ENCODE results near the gene ZNFX1. TPM values are rescaled to one million over a fixed set of nuclear protein-coding genes. Genes with fewer than 3 reads are reported as not detected.
A peak's percentile ranks its signal among the peaks of the same experiment; 100 is the strongest.

The ZNFX1 gene
- total RNA-seq, 1 donor from 2014 or later: 6.9 TPM

DNA sequence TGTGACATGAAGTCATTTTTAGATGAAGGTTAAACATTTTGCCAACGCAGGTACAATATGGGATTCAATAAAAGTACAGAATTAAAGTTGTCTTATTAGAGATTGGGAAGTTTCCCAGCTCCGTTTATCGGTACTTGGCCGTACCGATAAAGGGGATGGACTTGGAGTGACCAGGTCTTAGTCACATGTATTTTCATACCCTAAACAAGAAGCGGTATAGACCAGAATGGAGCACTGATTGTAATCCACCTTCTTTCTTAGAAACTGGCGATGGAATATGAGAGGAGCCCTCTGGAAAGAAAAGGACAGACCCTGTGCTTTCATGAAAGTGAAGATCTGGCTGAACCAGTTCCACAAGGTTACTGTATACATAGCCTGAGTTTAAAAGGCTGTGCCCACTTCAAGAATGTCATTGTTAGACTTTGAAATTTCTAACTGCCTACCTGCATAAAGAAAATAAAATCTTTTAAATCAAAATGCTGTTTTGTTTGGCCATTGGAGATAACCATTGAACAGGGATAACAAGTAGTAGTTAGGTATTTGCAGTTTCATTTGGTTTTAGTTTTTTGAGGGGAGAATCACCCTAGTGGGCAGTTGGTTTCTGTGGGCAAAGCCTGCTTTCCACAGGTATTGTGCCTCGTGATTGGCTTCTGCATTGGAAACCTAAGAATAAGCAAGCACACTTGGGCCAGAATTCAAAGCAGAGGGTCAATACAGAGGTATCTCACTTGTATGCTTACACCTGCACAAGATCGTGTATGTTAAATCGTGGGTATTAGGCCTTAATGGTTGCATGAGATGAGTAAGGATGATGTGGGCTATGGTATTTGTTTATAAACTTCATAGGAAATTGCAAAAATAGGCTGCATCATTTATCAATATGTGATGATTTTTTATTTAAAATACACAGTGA lies 11.2 kb upstream of the ZNFX1 start:
- Histone ChIP-seq H3K27me3 (no peaks in the 10 kb centered on the region), H3K9me3 (ENCODE audit: low read depth) (no peaks in the 10 kb centered on the region), H3K36me3 (peaks cover 19% of the 10 kb centered on the region), H3K4me3 (no peak overlapping the region), H3K4me1 (peaks cover 29% of the 10 kb centered on the region), H3F3A (ENCODE audit: low read depth) (peaks cover 90% of the 10 kb centered on the region), H2AFZ (replicated peaks) (no peak overlapping the region), H4K20me1 (ENCODE audit: low read depth) (peaks cover 83% of the 10 kb centered on the region), H3K79me2 (ENCODE audit: low read depth) (peaks cover 54% of the 10 kb centered on the region), H3K9ac (no peak overlapping the region), H3K27ac (peak overlapping the region; percentile 4), H3K4me2 (no peak overlapping the region)
- H3K4me1 Mint-ChIP-seq: peaks cover 7% of the 10 kb centered on the region
- H3K27me3 Mint-ChIP-seq (ENCODE audit: insufficient read depth, low read depth): peaks cover 6% of the 10 kb centered on the region
- peaks cover 69% of the 10 kb centered on the region for H3K36me3 Mint-ChIP-seq
- no peak overlapping the region for H3K4me3 Mint-ChIP-seq
- no peak for DNase-seq (ENCODE audit: low spot score)
- peaks cover 30% of the 10 kb centered on the region for H3K9me3 Mint-ChIP-seq
- TF ChIP-seq CTCF (IDR thresholded peaks at IDR 0.05) (no peak), EZH2phosphoT487 (IDR thresholded peaks at IDR 0.05) (no peak), EZH2 (IDR thresholded peaks at IDR 0.05) (no peak)
- no peak overlapping the region for H3K27ac Mint-ChIP-seq

DNA sequence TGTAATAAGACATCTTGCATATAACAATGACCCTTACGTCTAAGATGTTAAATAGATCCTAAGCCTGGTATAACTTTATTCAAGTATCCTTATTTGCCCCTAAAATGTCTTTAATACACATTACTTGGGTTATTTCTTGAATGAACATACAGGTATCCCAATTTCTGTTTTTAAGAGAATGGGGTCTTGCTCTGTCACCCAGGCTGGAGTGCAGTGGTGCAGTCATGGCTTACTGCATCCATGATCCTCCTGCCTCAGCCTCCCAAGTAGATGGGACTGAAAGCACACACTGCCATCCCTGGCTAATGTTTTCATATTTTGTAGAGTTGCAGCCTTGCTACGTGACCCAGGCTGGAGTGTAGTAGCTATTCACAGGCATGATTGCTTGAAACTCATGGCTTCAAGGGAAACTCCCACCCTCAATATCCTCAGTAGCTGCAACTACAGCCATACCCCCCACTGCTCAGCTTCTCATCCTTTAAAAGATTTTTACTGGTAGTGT lies 10.4 kb upstream of the ZNFX1 start:
- Mint-ChIP-seq H3K4me3 (no peak overlapping the region), H3K36me3 (peaks cover 75% of the 10 kb centered on the region), H3K27ac (no peak overlapping the region), H3K27me3 (ENCODE audit: insufficient read depth, low read depth) (peaks cover 8% of the 10 kb centered on the region), H3K9me3 (peaks cover 37% of the 10 kb centered on the region), H3K4me1 (peaks cover 12% of the 10 kb centered on the region)
- Histone ChIP-seq H3K9me3 (ENCODE audit: low read depth) (no peaks in the 10 kb centered on the region), H3K36me3 (peaks cover 19% of the 10 kb centered on the region), H3K27ac (peak overlapping the region; percentile 4), H2AFZ (replicated peaks) (no peak overlapping the region), H3K4me2 (no peak overlapping the region), H3K27me3 (no peaks in the 10 kb centered on the region), H3K4me3 (no peak overlapping the region), H4K20me1 (ENCODE audit: low read depth) (peaks cover 91% of the 10 kb centered on the region), H3K9ac (no peak overlapping the region), H3K4me1 (peaks cover 37% of the 10 kb centered on the region), H3K79me2 (ENCODE audit: low read depth) (peaks cover 61% of the 10 kb centered on the region), H3F3A (ENCODE audit: low read depth) (peaks cover 98% of the 10 kb centered on the region)
- TF ChIP-seq EZH2 (IDR thresholded peaks at IDR 0.05) (no peak), CTCF (IDR thresholded peaks at IDR 0.05) (no peak), EZH2phosphoT487 (IDR thresholded peaks at IDR 0.05) (no peak)
- DNase-seq (ENCODE audit: low spot score): no peak

- TF ChIP-seq EZH2phosphoT487 (IDR thresholded peaks at IDR 0.05) (no peak), EZH2 (IDR thresholded peaks at IDR 0.05) (no peak), CTCF (IDR thresholded peaks at IDR 0.05) (no peak)
- no peak overlapping the region for H3K4me3 Mint-ChIP-seq
Measured at GRCh38 chr20:49287555-49288249, 9.8 kb upstream of the ZNFX1 start.

More at GRCh38 chr20:49287555-49288249, 9.8 kb upstream of the ZNFX1 start:
- Mint-ChIP-seq H3K4me1 (peaks cover 17% of the 10 kb centered on the region), H3K36me3 (peaks cover 81% of the 10 kb centered on the region), H3K27me3 (ENCODE audit: insufficient read depth, low read depth) (peaks cover 12% of the 10 kb centered on the region), H3K27ac (no peak overlapping the region), H3K9me3 (peaks cover 43% of the 10 kb centered on the region)
- Histone ChIP-seq H3F3A (ENCODE audit: low read depth) (peaks cover 98% of the 10 kb centered on the region), H4K20me1 (ENCODE audit: low read depth) (peaks cover 91% of the 10 kb centered on the region), H3K4me3 (no peak overlapping the region), H3K4me2 (no peak overlapping the region), H2AFZ (replicated peaks) (no peak overlapping the region), H3K4me1 (peaks cover 41% of the 10 kb centered on the region), H3K36me3 (peaks cover 19% of the 10 kb centered on the region), H3K9me3 (ENCODE audit: low read depth) (no peaks in the 10 kb centered on the region), H3K27me3 (no peaks in the 10 kb centered on the region), H3K79me2 (ENCODE audit: low read depth) (peaks cover 67% of the 10 kb centered on the region), H3K27ac (peak overlapping the region; percentile 15), H3K9ac (no peak overlapping the region)
- DNase-seq (ENCODE audit: low spot score): no peak
